Memory B cell (primary cell): Measurements from ENCODE around the gene FEM1A.
A peak's percentile ranks its signal among the peaks of the same experiment; 100 is the strongest.
"Not testable (repeated sequence)": the region's sequence is repeated elsewhere in the genome, so short reads cannot be mapped to it uniquely, and the experiment has no call there.

ENCODE experiments used
- ATAC-seq: fragments of 150-1000 bp; cut with Tn5 transposase; 2 replicates; pipeline ENCODE4 v1.10.0; 2021; ENCODE audit warnings: low read depth, mild to moderate bottlenecking, moderate library complexity
- DNase-seq, 2 donors: peaks; one replicate each; pipeline ENCODE4 v3.0.0; 2022; ENCODE audit warnings: low spot score in 2 of 2
- H3K27ac Mint-ChIP-seq: one replicate; pipeline ENCODE4 v1.8.0; 2022; ENCODE audit warnings: mild to moderate bottlenecking, moderate library complexity, mixed read lengths
- H3K27me3 Mint-ChIP-seq: one replicate; pipeline ENCODE4 v1.8.0; 2022; ENCODE audit warnings: mixed read lengths
- H3K36me3 Mint-ChIP-seq: one replicate; pipeline ENCODE4 v1.8.0; 2022; ENCODE audit warnings: mild to moderate bottlenecking, mixed read lengths
- H3K4me1 Mint-ChIP-seq: one replicate; pipeline ENCODE4 v1.8.0; 2022; ENCODE audit warnings: mixed read lengths
- H3K4me3 Mint-ChIP-seq: one replicate; pipeline ENCODE4 v1.8.0; 2022; ENCODE audit warnings: mild to moderate bottlenecking, moderate library complexity, mixed read lengths
- H3K9me3 Mint-ChIP-seq: one replicate; pipeline ENCODE4 v1.8.0; 2022; ENCODE audit warnings: mixed read lengths

Gene FEM1A

GRCh38 chr19:4831304-4831978 is 39.9 kb downstream of the FEM1A start, which contains the start of gene TICAM1:
TICAM1 (minus strand) TSS chr19:4831712; CDS start chr19:4818377, 13,335 bp downstream.
- Mint-ChIP-seq H3K4me3 (peak within 1 kb of the TSS; percentile 90), H3K4me1 (peaks cover 20% of the 10 kb centered on the region), H3K27ac (peak within 1 kb of the TSS; percentile 94), H3K36me3 (peaks cover 2% of the 10 kb centered on the region), H3K9me3 (no peaks in the 10 kb centered on the region), H3K27me3 (no peaks in the 10 kb centered on the region)
- ATAC-seq, result peak; percentile 84
- peak; percentile 67 to 74 for DNase-seq

GRCh38 chr19:4831979-4832340 is 40.4 kb downstream of the FEM1A start:
- DNase-seq, H3K27me3 Mint-ChIP-seq, H3K36me3 Mint-ChIP-seq, ATAC-seq, H3K9me3 Mint-ChIP-seq: not testable (repeated sequence)
- H3K4me1 Mint-ChIP-seq, result peaks cover 20% of the 10 kb centered on the region
- peak overlapping the region; percentile 90 for H3K4me3 Mint-ChIP-seq
- peak overlapping the region; percentile 94 for H3K27ac Mint-ChIP-seq

- H3K4me3 Mint-ChIP-seq, result peak overlapping the region; percentile 44
- H3K27ac Mint-ChIP-seq, result peak overlapping the region; percentile 81
- H3K4me1 Mint-ChIP-seq, result peaks cover 18% of the 10 kb centered on the region
- ATAC-seq (no peak), DNase-seq (no peak)
- no peaks in the 10 kb centered on the region for H3K27me3 Mint-ChIP-seq
- H3K9me3 Mint-ChIP-seq, result no peaks in the 10 kb centered on the region
- peaks cover 1% of the 10 kb centered on the region for H3K36me3 Mint-ChIP-seq
These were observed 41.2 kb downstream of the FEM1A start for GRCh38 chr19:4832776-4833175.

GRCh38 chr19:4839192-4839591 is 47.7 kb downstream of the FEM1A start:
- DNase-seq (no peak), ATAC-seq (no peak)
- peaks cover 19% of the 10 kb centered on the region for H3K36me3 Mint-ChIP-seq
- peaks cover 11% of the 10 kb centered on the region for H3K4me1 Mint-ChIP-seq
- no peaks in the 10 kb centered on the region for H3K9me3 Mint-ChIP-seq
- no peak overlapping the region for H3K4me3 Mint-ChIP-seq
- no peaks in the 10 kb centered on the region for H3K27me3 Mint-ChIP-seq
- H3K27ac Mint-ChIP-seq, result no peak overlapping the region

GRCh38 chr19:4843647-4843965 is 52.1 kb downstream of the FEM1A start:
- H3K27ac Mint-ChIP-seq, result no peak overlapping the region
- ATAC-seq (no peak), DNase-seq (no peak)
- H3K36me3 Mint-ChIP-seq, result peaks cover 25% of the 10 kb centered on the region
- H3K4me3 Mint-ChIP-seq, result no peak overlapping the region
- H3K4me1 Mint-ChIP-seq, result peaks cover 11% of the 10 kb centered on the region
- no peaks in the 10 kb centered on the region for H3K27me3 Mint-ChIP-seq
- H3K9me3 Mint-ChIP-seq, result no peaks in the 10 kb centered on the region

GRCh38 chr19:4844348-4845179 is 53.0 kb downstream of the FEM1A start:
- peaks cover 19% of the 10 kb centered on the region for H3K36me3 Mint-ChIP-seq

GRCh38 chr19:4845975-4846374 is 54.4 kb downstream of the FEM1A start:
- not testable (repeated sequence) for DNase-seq, ATAC-seq, H3K27ac Mint-ChIP-seq, H3K9me3 Mint-ChIP-seq, H3K4me1 Mint-ChIP-seq, H3K27me3 Mint-ChIP-seq, H3K4me3 Mint-ChIP-seq
- peaks cover 12% of the 10 kb centered on the region for H3K36me3 Mint-ChIP-seq

More at GRCh38 chr19:4844348-4845179, 53.0 kb downstream of the FEM1A start:
- no peaks in the 10 kb centered on the region for H3K27me3 Mint-ChIP-seq
- peaks cover 14% of the 10 kb centered on the region for H3K4me1 Mint-ChIP-seq
- no peak overlapping the region for H3K27ac Mint-ChIP-seq
- no peak overlapping the region for H3K4me3 Mint-ChIP-seq
- DNase-seq, result no peak
- ATAC-seq, result no peak
- no peaks in the 10 kb centered on the region for H3K9me3 Mint-ChIP-seq

GRCh38 chr19:4847190-4847973 is 55.8 kb downstream of the FEM1A start:
- no peaks in the 10 kb centered on the region for H3K27me3 Mint-ChIP-seq
- peaks cover 8% of the 10 kb centered on the region for H3K4me1 Mint-ChIP-seq
- DNase-seq (no peak), ATAC-seq (no peak)
- no peak overlapping the region for H3K27ac Mint-ChIP-seq
- H3K36me3 Mint-ChIP-seq, result peaks cover 12% of the 10 kb centered on the region
- no peaks in the 10 kb centered on the region for H3K9me3 Mint-ChIP-seq
- H3K4me3 Mint-ChIP-seq, result no peak overlapping the region

- H3K36me3 Mint-ChIP-seq, result peaks cover 9% of the 10 kb centered on the region
- H3K4me1 Mint-ChIP-seq, result peaks cover 8% of the 10 kb centered on the region
- ATAC-seq (no peak), DNase-seq (no peak)
- no peak overlapping the region for H3K27ac Mint-ChIP-seq
- H3K4me3 Mint-ChIP-seq, result peak overlapping the region; percentile 22
- no peaks in the 10 kb centered on the region for H3K27me3 Mint-ChIP-seq
- H3K9me3 Mint-ChIP-seq, result no peaks in the 10 kb centered on the region
These were observed 57.5 kb downstream of the FEM1A start for GRCh38 chr19:4849019-4849418.
